Calu3 (cell line): ENCODE results near the gene HIPK4. TPM values are rescaled to one million over a fixed set of nuclear protein-coding genes. Genes with fewer than 3 reads are reported as not detected.
A peak's percentile ranks its signal among the peaks of the same experiment; 100 is the strongest.

ENCODE experiments used
- BruUV-seq: library from RNA; stranded (reverse); fragments of 400-500 nt; replicated peaks from 2 replicates; lab custom pipeline; 2021; lab: Mats Ljungman, UMichigan
- CTCF ChIA-PET: fragments of 300-600 bp; sonication (Branson Sonifier 250); formaldehyde crosslinking; loops from one replicate; lab custom pipeline; 2022; ENCODE audit warnings: antibody characterized with exemption; lab: Charles Lee
- DNase-seq: peaks from one replicate; pipeline ENCODE4 v3.0.0; 2022
- H3K27ac Mint-ChIP-seq: one replicate; pipeline ENCODE4 v1.8.0; 2022; ENCODE audit warnings: mixed read lengths; ENCODE audit not compliant: unreplicated experiment
- H3K27me3 Mint-ChIP-seq: one replicate; pipeline ENCODE4 v1.8.0; 2022; ENCODE audit warnings: mixed read lengths; ENCODE audit not compliant: unreplicated experiment
- H3K36me3 Mint-ChIP-seq: one replicate; pipeline ENCODE4 v1.8.0; 2022; ENCODE audit warnings: mild to moderate bottlenecking, moderate library complexity, mixed read lengths; ENCODE audit not compliant: insufficient read depth, unreplicated experiment
- H3K4me1 Mint-ChIP-seq: one replicate; pipeline ENCODE4 v1.8.0; 2022; ENCODE audit warnings: mild to moderate bottlenecking, low read depth, mixed read lengths; ENCODE audit not compliant: unreplicated experiment
- H3K4me3 Mint-ChIP-seq: one replicate; pipeline ENCODE4 v1.8.0; 2022; ENCODE audit warnings: mild to moderate bottlenecking, low read depth, moderate library complexity, mixed read lengths; ENCODE audit not compliant: unreplicated experiment
- H3K9me3 Mint-ChIP-seq: one replicate; pipeline ENCODE4 v1.8.0; 2022; ENCODE audit warnings: low read depth, mixed read lengths; ENCODE audit not compliant: unreplicated experiment
- CTCF ChIP-seq: fragments of 200-600 bp; IDR thresholded peaks from one replicate; pipeline ENCODE4 v1.8.0; 2022; ENCODE audit warnings: antibody characterized with exemption; ENCODE audit not compliant: unreplicated experiment
- intact Hi-C: fragments of 100-400 bp; cut with micrococcal nuclease; formaldehyde crosslinking; loops from one replicate; pipeline ENCODE4 v1.10.0; 2022; ENCODE audit not compliant: unreplicated experiment
- total RNA-seq: library from RNA; stranded (reverse); gene quantifications from 2 replicates; pipeline ENCODE4 v1.2.3, GENCODE V29; 2022

Gene HIPK4
- total RNA-seq, 1 experiment from 2014 or later = 0.14 TPM

GRCh38 chr19:40423938-40424337 lies 34.0 kb upstream of the HIPK4 start:
- Mint-ChIP-seq H3K4me3 (peak overlapping the region; percentile 88), H3K27ac (peak overlapping the region; percentile 93), H3K36me3 (peaks cover 44% of the 10 kb centered on the region), H3K4me1 (peaks cover 19% of the 10 kb centered on the region), H3K9me3 (no peaks in the 10 kb centered on the region), H3K27me3 (no peaks in the 10 kb centered on the region)
- no peak for DNase-seq
- CTCF ChIA-PET = interaction anchor here (0.6 to 2.2 kb wide), 2 partner anchors 19 to 48 kb away, joined by 7 read pairs; no protein-coding TSS in a partner anchor
- TF ChIP-seq CTCF = no peak
- BruUV-seq = no TSS peak
- intact Hi-C loops = no loop called here

- intact Hi-C loops = no loop called here
- no peaks in the 10 kb centered on the region for H3K27me3 Mint-ChIP-seq
- H3K9me3 Mint-ChIP-seq = no peaks in the 10 kb centered on the region
- TF ChIP-seq CTCF = no peak
- BruUV-seq = no TSS peak
- DNase-seq = no peak
- no peak overlapping the region for H3K27ac Mint-ChIP-seq
- no peak overlapping the region for H3K4me3 Mint-ChIP-seq
- H3K36me3 Mint-ChIP-seq = peaks cover 44% of the 10 kb centered on the region
- CTCF ChIA-PET = interaction anchor here (2.2 kb wide), 1 partner anchor 20 kb away, joined by 7 read pairs; no protein-coding TSS in a partner anchor
- peaks cover 28% of the 10 kb centered on the region for H3K4me1 Mint-ChIP-seq
Observed at GRCh38 chr19:40422748-40423566, 33.0 kb upstream of the HIPK4 start.

DNA sequence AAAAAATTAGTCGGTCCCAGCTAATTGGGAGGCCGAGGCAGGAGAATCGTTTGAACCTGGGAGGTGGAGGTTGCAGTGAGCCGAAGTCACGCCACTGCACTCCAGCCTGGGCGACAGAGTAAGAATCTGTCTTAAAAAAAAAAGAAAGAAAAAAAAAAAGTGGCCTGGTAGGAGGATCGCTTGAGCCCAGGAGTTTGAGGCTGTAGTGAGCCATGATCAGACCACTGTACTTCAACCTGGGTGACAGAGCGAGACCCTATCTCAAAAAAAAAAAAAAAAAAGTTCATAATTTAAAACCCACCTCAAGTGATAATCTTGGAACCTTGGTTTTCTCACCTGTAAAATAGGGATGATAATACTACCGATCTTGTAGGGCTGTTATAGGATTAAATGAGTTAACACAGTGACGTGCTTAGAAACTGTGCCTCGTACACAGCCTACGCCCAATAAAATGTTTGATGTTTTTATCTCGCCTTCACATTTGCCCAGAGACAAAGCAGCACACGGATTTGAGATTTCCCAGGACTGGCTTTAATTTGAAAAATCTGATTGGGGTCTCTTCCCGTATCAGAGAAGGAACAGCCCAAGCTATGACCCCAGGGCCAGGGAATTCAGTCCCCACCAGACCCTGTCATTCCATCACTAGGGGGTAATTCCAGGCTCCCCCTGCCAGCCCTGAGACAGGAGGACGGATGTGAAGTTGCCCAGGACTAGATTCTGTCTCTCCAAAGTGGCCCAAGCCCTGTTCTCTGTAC lies 32.2 kb upstream of the HIPK4 start:
- Mint-ChIP-seq H3K9me3 (no peaks in the 10 kb centered on the region), H3K27ac (peak overlapping the region; percentile 86), H3K27me3 (no peaks in the 10 kb centered on the region), H3K36me3 (peaks cover 49% of the 10 kb centered on the region), H3K4me1 (peaks cover 36% of the 10 kb centered on the region), H3K4me3 (no peak overlapping the region)
- DNase-seq = no peak
- no peak for TF ChIP-seq CTCF
- intact Hi-C loops = no loop called here
- BruUV-seq = no TSS peak
- CTCF ChIA-PET = interaction anchor here (2.1 kb wide), 1 partner anchor 43 kb away, joined by 29 read pairs; the partner anchor contains the start of genes BLVRB and SPTBN4
